GM19351 (cell line): Measurements from ENCODE around the gene CABLES1.
"Not testable (repeated sequence)": the region's sequence is repeated elsewhere in the genome, so short reads cannot be mapped to it uniquely, and the experiment has no call there.

Source experiments
- ATAC-seq: cut with Tn5 transposase; IDR thresholded peaks from one replicate; pipeline ENCODE4 v1.9.1; 2021; ENCODE audit warnings: mild to moderate bottlenecking, moderate library complexity; ENCODE audit not compliant: unreplicated experiment

CABLES1 gene

GRCh38 chr18:23109163-23109562, 26.1 kb upstream of the CABLES1 start:
- not testable (repeated sequence) for ATAC-seq

GRCh38 chr18:23113576-23113975, 21.7 kb upstream of the CABLES1 start:
- no peak for ATAC-seq

DNA sequence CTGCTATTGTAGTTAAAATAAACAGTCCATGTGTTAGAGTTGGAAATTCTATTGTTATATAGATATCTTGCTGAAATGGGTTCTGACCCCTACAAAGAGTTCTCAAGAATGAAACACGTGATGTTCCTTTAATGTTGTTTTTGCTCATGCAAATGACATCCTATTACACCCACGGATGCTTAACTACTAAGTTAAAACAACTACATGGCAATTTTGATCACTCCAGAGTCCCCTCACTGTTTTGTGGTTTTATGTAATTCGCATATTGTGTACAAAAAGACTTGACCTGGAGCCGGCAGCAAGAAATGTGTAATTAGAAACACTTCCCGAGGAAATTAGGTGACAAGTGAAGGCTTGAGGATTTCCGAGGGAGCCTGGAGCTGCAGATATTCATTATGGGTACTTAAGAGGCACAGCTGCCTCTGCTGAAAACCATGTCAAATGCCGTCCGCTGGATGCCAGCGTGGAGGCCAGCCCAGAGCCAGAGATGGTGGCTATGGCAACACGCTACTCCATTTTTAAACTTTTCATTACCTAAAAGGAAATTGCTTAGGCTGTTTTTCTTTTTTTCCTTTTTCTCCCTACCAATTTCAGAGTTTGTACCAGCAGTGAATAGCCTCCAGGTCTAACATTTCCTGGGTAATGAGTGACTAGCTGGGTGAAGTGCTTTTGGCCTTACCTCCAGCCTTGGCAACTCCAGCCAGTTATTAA, 21.0 kb upstream of the CABLES1 start:
- no peak for ATAC-seq

- ATAC-seq = no peak
Measured at GRCh38 chr18:23114911-23115310, 20.4 kb upstream of the CABLES1 start.

DNA sequence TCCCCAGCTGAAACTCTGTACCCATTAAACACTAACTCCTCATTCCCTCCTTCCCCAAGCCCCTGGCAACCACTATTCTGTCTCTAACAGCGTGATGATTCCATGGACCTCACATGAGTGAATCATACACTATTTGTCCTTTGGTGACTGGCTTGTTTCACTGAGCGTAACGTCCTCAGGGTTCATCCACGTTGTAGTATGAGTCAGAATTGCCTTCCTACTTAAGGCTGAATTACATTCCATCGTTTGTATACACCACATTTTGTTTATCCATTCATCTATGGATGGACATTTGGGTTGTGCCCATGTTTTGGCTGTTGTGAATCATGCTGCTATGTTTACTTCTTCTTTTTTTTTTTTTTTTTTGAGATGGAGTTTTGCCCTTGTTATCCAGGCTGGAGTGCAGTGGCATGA, 19.6 kb upstream of the CABLES1 start:
- no peak for ATAC-seq

- ATAC-seq = no peak
Measured at GRCh38 chr18:23121133-23121532, 14.2 kb upstream of the CABLES1 start.

DNA sequence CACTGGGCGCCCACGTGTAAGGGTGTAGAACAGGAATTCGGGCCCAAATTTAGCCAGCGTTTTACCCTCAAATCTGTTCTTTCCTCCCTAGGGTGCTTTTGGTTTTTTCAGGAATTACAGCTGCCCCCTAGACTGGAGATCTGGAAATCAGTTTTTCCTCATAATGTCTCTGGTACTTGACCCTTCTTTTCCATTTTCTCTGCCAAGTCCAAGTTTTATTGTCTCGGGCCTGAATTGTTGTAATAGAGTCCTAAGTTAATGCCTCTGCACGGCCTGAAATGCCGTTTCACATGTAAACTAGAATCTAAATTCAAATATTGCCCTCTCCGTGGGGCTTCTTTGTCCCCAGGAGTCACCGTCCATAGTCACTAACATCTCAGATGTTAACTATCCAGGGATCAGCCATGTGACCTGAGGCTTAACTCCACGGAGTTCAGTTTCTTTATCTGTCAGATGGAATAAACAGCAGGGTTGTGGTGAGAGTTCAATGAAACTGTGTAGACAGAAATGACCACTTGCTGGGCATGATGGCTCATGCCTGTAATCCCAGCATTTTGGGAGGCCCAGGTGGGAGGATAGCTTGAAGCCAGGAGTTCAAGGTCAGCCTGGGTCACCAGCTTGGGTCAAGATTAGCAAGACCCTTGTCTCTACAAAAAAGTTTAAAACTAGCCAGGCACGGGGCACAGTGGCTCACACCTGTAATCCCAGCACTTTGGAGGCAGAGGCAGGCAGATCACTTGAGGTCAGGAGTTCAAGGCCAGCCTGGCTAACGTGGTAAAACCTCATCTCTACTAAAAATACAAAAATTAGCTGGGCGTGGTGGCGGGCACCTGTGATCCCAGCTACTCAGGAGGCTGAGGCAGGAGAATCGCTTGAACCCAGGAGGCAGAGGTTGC, 12.7 kb upstream of the CABLES1 start:
- ATAC-seq = no peak

- ATAC-seq = no peak
Measured at GRCh38 chr18:23126376-23127056, 8.8 kb upstream of the CABLES1 start.

DNA sequence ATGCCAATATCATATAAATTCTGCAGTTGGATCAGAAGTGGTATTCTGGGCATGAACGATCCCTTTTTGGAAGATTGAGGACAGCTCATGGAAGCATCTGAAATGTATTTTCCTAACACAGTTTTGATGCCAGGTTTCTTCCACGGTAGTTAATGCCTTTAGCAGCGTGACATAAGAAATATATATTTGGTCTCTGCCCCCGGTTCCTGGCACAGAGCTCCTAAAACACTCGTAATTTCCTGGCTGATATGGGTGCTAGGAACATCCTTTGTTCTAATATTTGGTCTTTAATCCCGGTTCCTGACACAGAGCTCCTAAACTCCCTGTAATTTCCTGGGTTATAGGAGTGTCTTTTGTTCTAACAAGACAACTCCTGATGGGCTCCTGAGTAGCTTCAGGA, 8.2 kb upstream of the CABLES1 start:
- no peak for ATAC-seq

GRCh38 chr18:23129355-23130002, 5.8 kb upstream of the CABLES1 start:
- ATAC-seq = no peak

GRCh38 chr18:23131693-23132319, 3.5 kb upstream of the CABLES1 start:
- no peak for ATAC-seq

- peak; percentile 53 for ATAC-seq
Measured at GRCh38 chr18:23133860-23134779, 1.2 kb upstream of the CABLES1 start.

- peak; percentile 19 for ATAC-seq
Measured at GRCh38 chr18:23135550-23136325, 453 bp downstream of the CABLES1 start.

DNA sequence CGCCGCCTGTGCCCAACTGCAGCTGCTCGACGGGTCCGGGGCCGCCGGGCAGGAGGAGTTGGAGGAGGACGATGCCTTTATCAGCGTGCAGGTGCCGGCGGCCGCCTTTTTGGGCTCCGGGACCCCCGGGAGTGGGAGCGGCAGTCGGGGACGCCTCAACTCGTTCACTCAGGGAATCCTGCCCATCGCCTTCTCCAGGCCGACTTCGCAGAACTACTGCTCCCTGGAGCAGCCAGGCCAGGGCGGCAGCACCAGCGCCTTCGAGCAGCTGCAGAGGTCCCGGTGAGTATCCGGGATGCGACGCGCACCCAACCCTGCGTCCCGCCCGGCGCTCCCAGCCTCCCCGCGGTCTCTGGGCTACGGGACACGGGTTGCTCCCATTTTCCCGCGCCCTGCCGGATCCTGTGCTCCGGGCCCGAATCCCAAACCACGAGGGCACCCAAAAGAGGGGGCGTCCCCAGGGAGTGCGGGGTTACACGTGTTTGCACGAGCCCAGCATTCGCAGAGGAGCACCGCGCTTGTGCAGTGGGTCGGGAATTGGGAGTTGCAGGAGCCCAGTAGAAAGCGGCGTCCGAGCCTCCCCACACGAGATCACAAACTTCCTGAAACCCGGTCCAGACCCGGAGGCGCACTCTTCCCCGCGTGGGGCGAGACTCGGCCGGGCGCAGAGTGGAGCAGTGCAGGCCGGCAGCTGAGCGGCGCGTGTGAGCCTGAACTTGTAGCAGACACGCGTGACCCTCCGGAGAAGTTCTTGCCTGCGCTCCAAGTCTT, 1.2 kb downstream of the CABLES1 start:
- ATAC-seq = no peak

- no peak for ATAC-seq
Measured at GRCh38 chr18:23137097-23137635, 1.9 kb downstream of the CABLES1 start.

DNA sequence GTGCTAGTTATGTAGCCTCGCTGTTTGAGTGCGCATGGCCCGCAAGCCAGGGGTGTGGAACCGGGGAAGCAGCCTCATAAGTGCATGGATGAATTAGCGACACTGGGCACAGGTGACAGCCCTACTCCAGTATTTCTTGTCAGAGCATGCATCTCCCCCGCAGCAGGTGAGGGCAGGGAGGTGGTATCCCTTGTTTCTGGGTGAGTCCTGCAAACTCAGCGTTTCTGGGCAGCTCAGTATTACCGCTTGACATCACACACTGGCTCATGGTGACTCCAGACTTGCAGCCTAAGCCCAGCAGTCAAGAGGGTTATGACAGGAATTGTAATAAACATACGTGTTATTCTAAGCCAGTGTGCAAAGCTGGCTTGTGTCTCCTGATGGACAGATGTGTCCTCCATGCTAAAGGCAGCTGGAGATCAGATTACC, 2.5 kb downstream of the CABLES1 start:
- ATAC-seq = no peak

GRCh38 chr18:23138471-23138870, 3.2 kb downstream of the CABLES1 start:
- ATAC-seq = no peak
